ENCODE results near the gene FBXO22. TPM values are rescaled to one million over a fixed set of nuclear protein-coding genes. Genes with fewer than 3 reads are reported as not detected.

The FBXO22 gene
- total and polyA plus RNA-seq, 12 donors = 3.8 to 23.4 (median 18.4) TPM

- H3K27me3 ChIP-seq = no peaks in the 10 kb centered on the region
- DNase-seq (no peak), ATAC-seq (no peak)
- intact Hi-C loops (cut with DNase I) = loop anchor here in 1 of 10 donors (10.0 kb wide), 1 partner anchor 114 kb away; no protein-coding TSS in a partner anchor
- H3K4me3 ChIP-seq = no peak overlapping the region
- no peaks in the 10 kb centered on the region for H3K9me3 ChIP-seq
- H3K36me3 ChIP-seq = peaks cover 0 to 58% (median 5%) of the 10 kb centered on the region in 9 donors
- peaks cover 0 to 26% (median 17%) of the 10 kb centered on the region in 9 donors for H3K4me1 ChIP-seq
- H3K27ac ChIP-seq = no peak overlapping the region
- TF ChIP-seq CTCF (IDR thresholded peaks at IDR 0.05) = peak in 2 of 9 donors; percentile 4 to 6
- WGBS, 2 donors = 79% methylated on average over 9 of the region's 9 CpGs
Observed at GRCh38 chr15:75928680-75929608, 25.3 kb downstream of the FBXO22 start.

DNA sequence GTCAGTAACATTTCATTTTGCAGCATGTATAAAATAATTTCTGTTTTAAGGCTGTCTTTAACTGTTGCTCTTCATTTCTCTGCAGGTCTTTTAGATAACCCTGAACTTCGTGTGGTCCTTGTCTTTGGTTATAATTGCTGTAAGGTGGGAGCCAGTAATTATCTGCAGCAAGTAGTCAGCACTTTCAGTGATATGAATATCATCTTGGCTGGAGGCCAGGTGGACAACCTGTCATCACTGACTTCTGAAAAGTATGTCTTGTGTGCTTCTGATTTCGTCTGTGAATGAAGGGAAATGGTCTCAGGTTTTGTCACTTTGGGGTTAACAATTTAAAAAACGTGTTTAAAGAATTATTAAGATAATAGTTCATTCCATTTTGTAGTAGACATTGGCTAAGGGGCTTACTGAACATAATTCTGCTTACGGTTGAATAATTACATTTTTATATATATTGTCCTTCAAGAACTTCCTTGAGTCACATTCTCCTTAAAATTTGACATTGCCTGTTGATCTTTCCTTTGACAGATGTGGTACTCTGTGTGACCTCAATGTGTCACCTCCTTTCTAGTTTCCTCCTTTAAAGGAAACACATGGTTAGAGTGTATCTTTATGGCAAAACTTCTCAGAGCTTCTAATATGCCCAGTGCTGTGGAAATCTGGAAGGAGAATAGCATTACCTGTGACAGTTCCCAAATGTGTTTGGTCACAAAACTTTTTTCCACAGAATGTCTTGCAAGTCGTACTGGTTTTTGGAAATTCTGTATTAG, 26.3 kb downstream of the FBXO22 start:
- WGBS, 2 donors = 32 to 44% methylated on average over 5 of the region's 5 CpGs
- DNase-seq (no peak), ATAC-seq (no peak)
- intact Hi-C loops (cut with DNase I) = loop anchor here in 1 of 10 donors (10.0 kb wide), 1 partner anchor 115 kb away; no protein-coding TSS in a partner anchor
- Histone ChIP-seq H3K27ac (no peak overlapping the region), H3K27me3 (no peaks in the 10 kb centered on the region), H3K9me3 (no peaks in the 10 kb centered on the region), H3K36me3 (peaks cover 0 to 63% (median 11%) of the 10 kb centered on the region in 9 donors), H3K4me1 (peaks cover 0 to 23% (median 15%) of the 10 kb centered on the region in 9 donors), H3K4me3 (no peak overlapping the region)
- no peak for TF ChIP-seq CTCF (IDR thresholded peaks at IDR 0.05)

- H3K4me1 ChIP-seq = peaks cover 0 to 14% (median 8%) of the 10 kb centered on the region in 9 donors
- H3K27me3 ChIP-seq = no peaks in the 10 kb centered on the region
- H3K9me3 ChIP-seq = no peaks in the 10 kb centered on the region
- intact Hi-C loops (cut with DNase I) = no loop called here
- no peak for ATAC-seq
- peaks cover 0 to 69% (median 11%) of the 10 kb centered on the region in 9 donors for H3K36me3 ChIP-seq
- no peak overlapping the region for H3K4me3 ChIP-seq
- no peak for TF ChIP-seq CTCF (IDR thresholded peaks at IDR 0.05)
- DNase-seq = no peak
- no peak overlapping the region for H3K27ac ChIP-seq
- WGBS, 2 donors = 85 to 87% methylated on average over 2 of the region's 2 CpGs
Observed at GRCh38 chr15:75930866-75931265, 27.2 kb downstream of the FBXO22 start.

GRCh38 chr15:75942464-75942863, 38.8 kb downstream of the FBXO22 start:
- TF ChIP-seq CTCF (IDR thresholded peaks at IDR 0.05) = no peak
- H3K27me3 ChIP-seq = peaks cover 0 to 21% (median 4%) of the 10 kb centered on the region in 7 donors
- H3K4me3 ChIP-seq = no peak overlapping the region
- H3K9me3 ChIP-seq = peaks cover 0 to 16% (median 0%) of the 10 kb centered on the region in 11 donors
- WGBS, 2 donors = 57 to 63% methylated on average over 3 of the region's 3 CpGs
- ATAC-seq (no peak), DNase-seq (no peak)
- H3K4me1 ChIP-seq = no peaks in the 10 kb centered on the region
- peaks cover 0 to 12% (median 0%) of the 10 kb centered on the region in 9 donors for H3K36me3 ChIP-seq
- intact Hi-C loops (cut with DNase I) = no loop called here
- H3K27ac ChIP-seq = no peak overlapping the region
